Measurements from ENCODE around the gene SLC25A45. TPM values are rescaled to one million over a fixed set of nuclear protein-coding genes. Genes with fewer than 3 reads are reported as not detected.
A peak's percentile ranks its signal among the peaks of the same experiment; 100 is the strongest.

SLC25A45 gene
- polyA plus RNA-seq, 1 of the 3 experiments (the other 2 are of a cell fraction), result 3.6 TPM

- Histone ChIP-seq H3K4me1 (ENCODE audit: control insufficient read depth in 1 of 2, insufficient read depth in 2 of 2, low read depth in 1 of 2, low read length in 1 of 2) (peaks cover 4 to 34% of the 10 kb centered on the region in 2 experiments; a peak in 2 of 4 replicates), H3K4me2 (peak overlapping the region; percentile 94), H3F3A (replicated peaks; ENCODE audit: insufficient read depth) (peaks cover 99% of the 10 kb centered on the region), H3K36me3 (replicated peaks in 1 of 2; ENCODE audit: control insufficient read depth in 1 of 2, insufficient read depth in 2 of 2, low read length in 1 of 2) (peaks cover 67 to 98% of the 10 kb centered on the region in 2 experiments), H3K9ac (peak overlapping the region; percentile 98), H2AFZ (ENCODE audit: low read depth) (no peak overlapping the region), H3K27ac (ENCODE audit: low read depth in 2 of 2, low read length in 1 of 2) (peak overlapping the region; percentile 100), H3K9me3 (no peaks in the 10 kb centered on the region), H3K79me2 (ENCODE audit: insufficient read depth) (peaks cover 100% of the 10 kb centered on the region), H4K20me1 (ENCODE audit: insufficient read depth) (peaks cover 100% of the 10 kb centered on the region), H3K9me2 (no peaks in the 10 kb centered on the region), H3K27me3 (ENCODE audit: insufficient read depth) (no peaks in the 10 kb centered on the region), H3K4me3 (ENCODE audit: low read depth in 2 of 2, low read length in 1 of 2) (peak overlapping the region; percentile 77 to 83)
- TF ChIP-seq CHD2 (IDR thresholded peaks at IDR 0.05; ENCODE audit: low read length, partially characterized antibody) (peak; percentile 14), FOSL2 (IDR thresholded peaks at IDR 0.05; ENCODE audit: borderline replicate concordance, low read depth) (no peak), POLR2AphosphoS5 (IDR thresholded peaks at IDR 0.05; ENCODE audit: low read depth, low read length) (peak; percentile 91), SIN3A (IDR thresholded peaks at IDR 0.05; ENCODE audit: borderline replicate concordance, low read depth, low read length) (no peak)
- TF ChIP-seq, protein P1, sequence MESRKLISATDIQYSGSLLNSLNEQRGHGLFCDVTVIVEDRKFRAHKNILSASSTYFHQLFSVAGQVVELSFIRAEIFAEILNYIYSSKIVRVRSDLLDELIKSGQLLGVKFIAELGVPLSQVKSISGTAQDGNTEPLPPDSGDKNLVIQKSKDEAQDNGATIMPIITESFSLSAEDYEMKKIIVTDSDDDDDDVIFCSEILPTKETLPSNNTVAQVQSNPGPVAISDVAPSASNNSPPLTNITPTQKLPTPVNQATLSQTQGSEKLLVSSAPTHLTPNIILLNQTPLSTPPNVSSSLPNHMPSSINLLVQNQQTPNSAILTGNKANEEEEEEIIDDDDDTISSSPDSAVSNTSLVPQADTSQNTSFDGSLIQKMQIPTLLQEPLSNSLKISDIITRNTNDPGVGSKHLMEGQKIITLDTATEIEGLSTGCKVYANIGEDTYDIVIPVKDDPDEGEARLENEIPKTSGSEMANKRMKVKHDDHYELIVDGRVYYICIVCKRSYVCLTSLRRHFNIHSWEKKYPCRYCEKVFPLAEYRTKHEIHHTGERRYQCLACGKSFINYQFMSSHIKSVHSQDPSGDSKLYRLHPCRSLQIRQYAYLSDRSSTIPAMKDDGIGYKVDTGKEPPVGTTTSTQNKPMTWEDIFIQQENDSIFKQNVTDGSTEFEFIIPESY (IDR thresholded peaks at IDR 0.05; ENCODE audit: borderline replicate concordance, low read depth), result peak; percentile 34; the same call in 1 of the 2 replicates
- 11% methylated on average over 5 of the region's 5 CpGs for WGBS (ENCODE audit: low lambda C conversion rate)
- CTCF ChIA-PET, result interaction anchor here (2.5 kb wide), 1 partner anchor 12 kb away, joined by 11 read pairs; no protein-coding TSS in a partner anchor
- no peak for DNase-seq
- POLR2A ChIA-PET, result interaction anchor here (1.9 to 17.2 kb wide), 2 partner anchors 10 to 70 kb away, joined by 11 to 1027 read pairs; partner anchors contain the start of gene MALAT1
These were observed 46.2 kb upstream of the SLC25A45 start for GRCh38 chr11:65428578-65429067.

GRCh38 chr11:65427691-65428577 is 45.5 kb upstream of the SLC25A45 start:
- H3K4me3 ChIP-seq (ENCODE audit: low read depth in 2 of 2, low read length in 1 of 2), result peak overlapping the region; percentile 77 to 83
- H3K9me3 ChIP-seq, result no peaks in the 10 kb centered on the region
- POLR2A ChIA-PET, result interaction anchor here (1.9 to 17.2 kb wide), 2 partner anchors 9 to 70 kb away, joined by 11 to 1027 read pairs; partner anchors contain the start of gene MALAT1
- peaks cover 98% of the 10 kb centered on the region for H3F3A ChIP-seq (replicated peaks; ENCODE audit: insufficient read depth)
- peaks cover 100% of the 10 kb centered on the region for H3K79me2 ChIP-seq (ENCODE audit: insufficient read depth)
- peak overlapping the region; percentile 100 for H3K27ac ChIP-seq (ENCODE audit: low read depth in 2 of 2, low read length in 1 of 2)
- H3K4me2 ChIP-seq, result peak overlapping the region; percentile 94
- no peaks in the 10 kb centered on the region for H3K27me3 ChIP-seq (ENCODE audit: insufficient read depth)
- 6% methylated on average over 11 of the region's 11 CpGs for WGBS (ENCODE audit: low lambda C conversion rate)
- H3K9me2 ChIP-seq, result no peaks in the 10 kb centered on the region
- CTCF ChIA-PET, result interaction anchor here (1.0 kb wide), 1 partner anchor 11 kb away, joined by 7 read pairs; no protein-coding TSS in a partner anchor
- DNase-seq, result no peak
- H4K20me1 ChIP-seq (ENCODE audit: insufficient read depth), result peaks cover 100% of the 10 kb centered on the region
- peak overlapping the region; percentile 98 for H3K9ac ChIP-seq
- no peak overlapping the region for H2AFZ ChIP-seq (ENCODE audit: low read depth)
- H3K36me3 ChIP-seq (replicated peaks in 1 of 2; ENCODE audit: control insufficient read depth in 1 of 2, insufficient read depth in 2 of 2, low read length in 1 of 2), result peaks cover 61 to 98% of the 10 kb centered on the region in 2 experiments
- H3K4me1 ChIP-seq (ENCODE audit: control insufficient read depth in 1 of 2, insufficient read depth in 2 of 2, low read depth in 1 of 2, low read length in 1 of 2), result peaks cover 4 to 34% of the 10 kb centered on the region in 2 experiments; a peak in 2 of 4 replicates
- TF ChIP-seq TEAD4 (IDR thresholded peaks at IDR 0.05; ENCODE audit: borderline replicate concordance, insufficient read depth) (no peak), EZH2phosphoT487 (IDR thresholded peaks at IDR 0.05; ENCODE audit: borderline replicate concordance, low read depth) (no peak), REST (IDR thresholded peaks at IDR 0.05; ENCODE audit: low read depth, low read length) (peak; percentile 51; the same call in 1 of the 2 replicates), ELF1 (IDR thresholded peaks at IDR 0.05) (peak; percentile 22; the same call in 1 of the 2 replicates), TAF1 (IDR thresholded peaks at IDR 0.05; ENCODE audit: borderline replicate concordance, low read depth, low read length) (peak; percentile 12; the same call in 1 of the 2 replicates), MXI1 (IDR thresholded peaks at IDR 0.05; ENCODE audit: low read depth, low read length) (peak; percentile 68), FOXJ3 (CRISPR knock-in tag; IDR thresholded peaks at IDR 0.05) (no peak), JUND (IDR thresholded peaks at IDR 0.05) (peak; percentile 34), POLR2AphosphoS5 (IDR thresholded peaks at IDR 0.05; ENCODE audit: low read depth, low read length) (peak; percentile 9), FOXM1 (IDR thresholded peaks at IDR 0.05; ENCODE audit: low read depth) (0 out of 2 replicates have a peak, but pooled peaks have one; percentile 10)
- TF ChIP-seq, protein P2, sequence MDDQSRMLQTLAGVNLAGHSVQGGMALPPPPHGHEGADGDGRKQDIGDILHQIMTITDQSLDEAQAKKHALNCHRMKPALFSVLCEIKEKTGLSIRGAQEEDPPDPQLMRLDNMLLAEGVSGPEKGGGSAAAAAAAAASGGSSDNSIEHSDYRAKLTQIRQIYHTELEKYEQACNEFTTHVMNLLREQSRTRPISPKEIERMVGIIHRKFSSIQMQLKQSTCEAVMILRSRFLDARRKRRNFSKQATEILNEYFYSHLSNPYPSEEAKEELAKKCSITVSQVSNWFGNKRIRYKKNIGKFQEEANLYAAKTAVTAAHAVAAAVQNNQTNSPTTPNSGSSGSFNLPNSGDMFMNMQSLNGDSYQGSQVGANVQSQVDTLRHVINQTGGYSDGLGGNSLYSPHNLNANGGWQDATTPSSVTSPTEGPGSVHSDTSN (IDR thresholded peaks at IDR 0.05), result peak; percentile 3; the same call in 1 of the 2 replicates
- TF ChIP-seq, protein P3, sequence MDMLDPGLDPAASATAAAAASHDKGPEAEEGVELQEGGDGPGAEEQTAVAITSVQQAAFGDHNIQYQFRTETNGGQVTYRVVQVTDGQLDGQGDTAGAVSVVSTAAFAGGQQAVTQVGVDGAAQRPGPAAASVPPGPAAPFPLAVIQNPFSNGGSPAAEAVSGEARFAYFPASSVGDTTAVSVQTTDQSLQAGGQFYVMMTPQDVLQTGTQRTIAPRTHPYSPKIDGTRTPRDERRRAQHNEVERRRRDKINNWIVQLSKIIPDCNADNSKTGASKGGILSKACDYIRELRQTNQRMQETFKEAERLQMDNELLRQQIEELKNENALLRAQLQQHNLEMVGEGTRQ (IDR thresholded peaks at IDR 0.05; ENCODE audit: borderline replicate concordance, low read depth, low read length), result no peak

Data from SK-N-SH (cell line).